ENCODE measurements around the gene YTHDC1.
"Not testable (repeated sequence)": the region's sequence is repeated elsewhere in the genome, so short reads cannot be mapped to it uniquely, and the experiment has no call there.

YTHDC1 gene

GRCh38 chr4:68349649-68350360 lies at the start of gene YTHDC1:
Gene YTHDC1, minus strand, starts transcription at chr4:68350090. Its CDS starts 337 bp downstream, at chr4:68349753.
- in situ Hi-C loops (cut with MboI; ENCODE audit: low sequenced_read_pairs) = no loop called here

DNA sequence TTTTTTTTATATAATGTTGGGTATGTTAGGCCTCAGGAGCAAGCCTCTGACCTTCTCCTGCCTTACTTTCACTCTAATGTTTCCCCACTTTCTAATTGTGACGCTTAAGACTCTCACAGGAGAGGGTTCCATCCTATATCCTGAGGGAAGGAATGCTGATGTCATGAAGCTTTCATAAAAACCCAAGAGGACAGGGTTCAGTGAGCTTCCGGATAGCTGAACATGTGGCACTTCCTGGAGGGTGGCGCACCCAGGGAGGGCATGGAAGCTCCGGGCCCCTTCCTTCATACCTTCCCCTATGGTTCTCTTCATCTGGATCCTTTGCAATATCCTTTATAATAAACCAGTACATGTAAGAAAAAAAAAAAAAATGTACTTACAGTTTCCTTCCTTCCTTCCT lies 49.4 kb upstream of the YTHDC1 start:
- in situ Hi-C loops (cut with MboI; ENCODE audit: low sequenced_read_pairs) = no loop called here

GRCh38 chr4:68396756-68397155 lies 46.9 kb upstream of the YTHDC1 start:
- in situ Hi-C loops (cut with MboI; ENCODE audit: low sequenced_read_pairs) = no loop called here

DNA sequence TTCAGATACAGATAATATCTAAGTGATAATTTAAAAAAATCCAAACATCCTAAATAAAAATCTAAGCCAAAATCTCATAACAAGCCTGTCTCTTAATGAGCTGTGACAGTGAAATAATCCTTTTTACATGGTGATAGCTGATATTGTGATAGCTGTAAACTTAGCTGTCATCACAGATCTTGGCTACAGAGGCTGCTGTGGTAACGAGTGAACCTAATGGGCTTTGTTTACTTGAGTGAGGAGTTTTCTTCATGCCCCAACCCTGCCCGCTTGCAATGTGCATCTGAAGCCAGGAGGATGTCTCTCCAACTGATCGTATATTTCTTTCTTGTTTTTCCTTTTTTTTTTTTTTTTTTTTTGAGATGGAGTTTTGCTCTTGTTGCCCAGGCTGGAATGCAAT lies 41.5 kb upstream of the YTHDC1 start:
- in situ Hi-C loops (cut with MboI; ENCODE audit: low sequenced_read_pairs) = no loop called here

DNA sequence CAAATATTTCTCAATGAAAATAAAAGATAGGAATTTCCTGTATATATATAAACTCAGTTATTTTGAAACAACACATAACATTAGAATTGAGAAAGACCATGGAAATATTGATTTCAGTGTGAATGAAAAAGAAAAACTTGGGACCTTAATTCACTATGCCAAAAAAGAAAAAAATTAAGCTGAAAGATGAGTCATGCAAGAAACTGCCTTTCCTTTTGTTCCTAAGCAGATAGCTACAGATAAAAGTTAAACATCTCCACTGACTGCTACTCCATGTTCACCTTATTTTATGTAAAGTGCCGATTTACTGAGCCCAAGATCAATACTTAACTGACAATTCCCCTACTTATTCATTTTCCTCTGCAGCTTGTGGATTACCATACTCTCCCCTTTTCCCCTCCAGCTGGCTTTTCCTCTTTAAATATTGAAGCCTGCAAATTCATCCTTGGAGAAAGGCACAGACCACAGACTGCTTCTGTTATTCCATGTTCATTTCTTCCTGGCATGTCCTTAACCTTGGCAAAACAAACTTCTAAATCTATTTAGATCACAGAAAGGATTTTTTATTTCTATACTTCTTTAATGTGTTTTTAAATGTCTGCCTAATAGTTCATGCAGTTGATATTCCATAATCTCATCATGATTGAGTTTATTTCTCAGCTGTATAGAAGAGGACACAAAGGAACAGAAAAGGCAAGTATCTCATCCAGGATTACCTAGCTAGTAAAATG lies 40.5 kb upstream of the YTHDC1 start:
- in situ Hi-C loops (cut with MboI; ENCODE audit: low sequenced_read_pairs) = no loop called here

- in situ Hi-C loops (cut with MboI; ENCODE audit: low sequenced_read_pairs) = not testable (repeated sequence)
Observed at GRCh38 chr4:68389386-68389913, 39.6 kb upstream of the YTHDC1 start.

- in situ Hi-C loops (cut with MboI; ENCODE audit: low sequenced_read_pairs) = no loop called here
Observed at GRCh38 chr4:68388347-68388865, 38.5 kb upstream of the YTHDC1 start.

DNA sequence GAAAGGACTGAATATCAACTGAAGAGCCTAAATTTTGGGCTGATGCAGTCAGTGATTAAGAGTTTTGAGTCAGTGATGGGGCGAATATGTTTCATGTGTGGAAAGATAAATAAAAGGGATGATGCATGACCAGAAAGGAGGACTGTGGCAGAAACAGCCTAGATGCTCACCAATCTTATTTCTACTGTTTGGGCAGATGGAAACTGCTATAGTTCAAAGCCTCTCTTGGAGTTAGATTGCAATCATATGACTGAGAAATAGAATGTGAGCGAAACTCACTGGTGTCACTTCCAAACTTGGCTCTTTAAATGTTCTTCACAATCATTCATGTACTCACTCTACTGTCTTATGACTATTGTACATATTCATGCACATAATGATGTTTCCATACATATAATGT lies 35.4 kb upstream of the YTHDC1 start:
- in situ Hi-C loops (cut with MboI; ENCODE audit: low sequenced_read_pairs) = no loop called here

DNA sequence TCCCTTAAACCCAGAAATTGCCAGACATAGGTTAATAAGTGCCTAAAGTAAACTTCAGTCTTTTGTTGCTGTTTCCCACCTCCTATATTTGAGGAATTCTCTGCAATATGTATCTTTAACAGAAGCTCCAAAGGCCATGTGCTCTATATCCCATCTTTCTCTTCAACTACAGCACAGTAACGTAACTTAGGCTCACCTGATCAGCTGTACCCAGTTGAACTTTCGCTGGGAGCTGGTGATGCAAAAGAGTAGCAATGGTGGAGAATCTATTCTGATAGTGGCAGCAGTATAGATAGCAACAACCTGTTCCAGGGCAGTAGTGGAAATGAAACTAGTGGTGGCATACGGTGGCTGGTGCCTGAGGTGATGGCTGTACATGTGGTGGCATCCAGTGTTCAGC lies 33.2 kb upstream of the YTHDC1 start:
- in situ Hi-C loops (cut with MboI; ENCODE audit: low sequenced_read_pairs) = no loop called here

DNA sequence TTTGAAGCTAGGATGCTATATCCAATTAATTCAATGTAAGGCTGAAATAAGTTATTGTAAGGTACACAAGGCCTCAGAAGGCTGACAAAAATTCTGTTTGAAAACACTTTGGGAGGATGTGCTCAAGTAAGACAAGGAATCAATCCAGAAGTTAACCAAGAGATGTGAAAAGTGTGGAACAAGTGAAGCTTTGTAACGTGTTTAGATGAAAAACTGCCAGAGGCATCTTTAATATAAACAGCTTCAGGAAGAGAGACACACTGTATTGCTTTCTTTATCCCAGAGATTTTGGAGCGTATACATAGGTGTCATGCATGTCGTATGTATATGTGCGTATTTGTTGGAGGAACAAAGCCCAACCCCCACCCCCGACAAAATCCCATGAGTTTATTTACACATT lies 28.3 kb upstream of the YTHDC1 start:
- in situ Hi-C loops (cut with MboI; ENCODE audit: low sequenced_read_pairs) = no loop called here

DNA sequence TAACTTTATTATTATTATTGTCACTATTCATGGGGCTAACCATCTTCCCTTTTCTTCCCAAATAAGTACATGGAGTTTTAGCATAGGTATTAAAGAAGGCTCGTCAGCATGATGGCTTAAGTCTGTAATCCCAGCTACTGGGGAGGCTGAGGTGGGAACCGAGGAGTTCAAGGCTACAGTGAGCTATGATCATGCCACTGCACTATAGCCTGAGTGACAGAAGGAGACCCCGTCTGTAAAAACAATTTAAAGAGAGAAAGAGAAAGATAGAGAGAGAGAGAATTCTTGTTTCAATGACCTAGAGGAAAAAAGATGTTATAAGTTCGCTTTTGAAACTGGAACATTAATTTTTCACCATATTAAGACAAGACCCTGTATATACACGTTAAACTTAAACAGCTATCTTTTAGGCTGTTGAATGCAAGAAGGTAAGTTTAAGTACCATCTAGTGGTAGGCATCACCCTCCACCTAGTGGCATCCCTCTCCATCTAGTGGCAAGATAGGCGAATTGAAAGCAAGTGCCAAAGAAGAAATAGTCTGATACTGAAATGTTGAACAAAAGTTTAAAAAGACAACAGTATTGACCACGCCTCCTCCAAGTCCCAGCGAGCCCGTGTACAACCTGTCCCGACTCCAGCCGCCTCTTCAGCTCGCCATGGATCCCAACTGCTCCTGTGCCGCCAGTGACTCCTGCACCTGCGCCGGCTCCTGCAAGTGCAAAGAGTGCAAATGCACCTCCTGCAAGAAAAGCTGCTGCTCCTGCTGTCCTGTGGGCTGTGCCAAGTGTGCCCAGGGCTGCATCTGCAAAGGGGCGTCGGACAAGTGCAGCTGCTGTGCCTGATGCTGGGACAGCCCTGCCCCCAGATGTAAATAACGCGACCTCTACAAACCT lies 26.0 kb upstream of the YTHDC1 start:
- in situ Hi-C loops (cut with MboI; ENCODE audit: low sequenced_read_pairs) = no loop called here

- in situ Hi-C loops (cut with MboI; ENCODE audit: low sequenced_read_pairs) = no loop called here
Observed at GRCh38 chr4:68373513-68373912, 23.6 kb upstream of the YTHDC1 start.

GRCh38 chr4:68372588-68372987 lies 22.7 kb upstream of the YTHDC1 start:
- in situ Hi-C loops (cut with MboI; ENCODE audit: low sequenced_read_pairs) = no loop called here

DNA sequence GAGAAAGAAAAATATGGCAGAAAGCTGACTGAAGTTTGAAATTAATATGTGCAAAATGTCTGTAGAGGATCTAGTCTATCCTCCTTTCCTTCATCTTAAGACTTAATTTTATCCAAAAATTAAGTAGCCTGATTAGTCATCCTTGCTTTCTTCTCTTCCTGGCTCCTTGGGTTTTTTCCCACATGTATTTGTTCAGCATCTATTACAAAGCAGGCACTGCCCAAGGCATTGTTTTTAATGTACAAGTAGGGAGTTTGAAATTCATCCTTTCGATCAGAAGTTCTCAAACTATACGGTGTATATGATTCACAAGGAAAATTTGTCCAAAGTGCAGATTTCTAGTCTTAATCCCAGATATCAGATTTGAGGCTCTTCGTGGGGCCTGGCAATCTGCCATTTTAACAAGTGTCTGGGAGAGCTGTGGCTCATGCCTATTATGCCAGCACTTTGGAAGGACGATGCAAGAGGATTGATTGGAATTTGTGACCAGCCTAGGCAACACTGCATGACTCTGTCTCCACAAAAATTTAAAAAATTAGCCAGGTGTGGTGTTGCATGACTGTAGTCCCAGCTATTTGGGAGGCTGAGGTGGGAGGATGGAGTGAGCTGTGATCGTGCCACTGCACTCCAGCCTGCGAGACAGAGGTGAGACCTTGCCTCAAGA lies 19.4 kb upstream of the YTHDC1 start:
- in situ Hi-C loops (cut with MboI; ENCODE audit: low sequenced_read_pairs) = no loop called here

DNA sequence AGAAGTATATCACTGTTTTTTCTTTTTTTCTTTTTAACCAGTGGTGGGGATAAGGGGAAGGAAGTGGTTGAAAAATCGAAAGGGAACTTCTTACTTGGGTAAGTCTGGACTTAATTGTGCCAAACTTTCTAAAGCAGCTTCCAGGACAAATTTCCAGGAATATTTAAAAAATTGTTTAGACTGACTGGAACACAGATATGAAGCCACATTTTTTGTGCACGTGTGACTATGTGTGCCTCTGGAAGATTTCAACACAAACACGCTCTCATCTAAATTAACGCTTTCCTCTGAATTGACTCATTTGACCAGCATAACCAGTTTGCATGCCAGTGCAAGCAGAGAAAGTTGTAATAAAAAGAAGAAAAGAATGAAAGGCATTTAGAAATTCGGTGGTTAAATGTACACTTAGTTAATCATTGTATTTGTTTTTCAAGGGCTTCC lies 18.8 kb upstream of the YTHDC1 start:
- in situ Hi-C loops (cut with MboI; ENCODE audit: low sequenced_read_pairs) = no loop called here

DNA sequence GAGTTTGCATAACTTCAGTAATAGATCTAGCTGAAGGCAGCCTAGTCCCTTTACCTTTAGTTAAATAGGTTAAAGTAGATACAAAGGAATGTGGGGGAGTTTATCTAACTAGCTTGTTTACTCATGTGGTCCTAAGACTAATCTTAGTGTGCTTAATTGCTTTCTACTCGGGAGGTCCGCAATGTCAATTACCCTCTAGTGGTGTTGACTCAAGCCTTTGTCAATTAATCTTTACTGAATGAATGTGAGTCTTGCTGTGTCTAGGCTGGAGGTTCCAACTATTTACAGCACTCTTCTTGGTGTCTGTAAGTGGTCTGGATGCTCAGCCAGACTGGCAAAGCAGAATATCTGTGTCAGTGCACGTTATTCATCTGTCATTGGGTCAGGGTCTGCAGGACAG lies 17.9 kb upstream of the YTHDC1 start:
- in situ Hi-C loops (cut with MboI; ENCODE audit: low sequenced_read_pairs) = no loop called here

- in situ Hi-C loops (cut with MboI; ENCODE audit: low sequenced_read_pairs) = no loop called here
Observed at GRCh38 chr4:68366600-68366999, 16.7 kb upstream of the YTHDC1 start.

GRCh38 chr4:68365068-68365467 lies 15.2 kb upstream of the YTHDC1 start:
- in situ Hi-C loops (cut with MboI; ENCODE audit: low sequenced_read_pairs) = no loop called here

DNA sequence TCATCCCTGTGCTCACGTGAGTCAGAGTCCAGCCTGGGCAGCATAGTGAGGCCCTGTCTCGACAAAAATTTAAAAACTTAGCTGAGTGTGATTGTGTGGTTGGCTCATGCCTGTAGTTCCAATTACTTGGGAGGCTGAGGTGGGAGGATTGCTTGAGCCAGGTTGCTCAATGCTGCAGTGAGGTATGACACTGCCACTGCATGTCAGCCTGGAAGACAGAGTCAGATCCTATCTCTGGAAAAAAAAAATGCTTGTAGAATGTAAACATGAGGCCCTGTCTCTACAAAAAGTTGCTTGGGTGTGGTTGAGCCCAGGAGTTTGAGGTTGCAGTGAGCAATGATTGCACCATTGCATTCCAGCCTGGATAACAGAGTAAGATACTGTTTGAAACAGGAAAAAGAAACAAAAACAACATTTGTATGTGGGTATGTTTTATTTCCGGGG lies 11.3 kb upstream of the YTHDC1 start:
- in situ Hi-C loops (cut with MboI; ENCODE audit: low sequenced_read_pairs) = no loop called here

DNA sequence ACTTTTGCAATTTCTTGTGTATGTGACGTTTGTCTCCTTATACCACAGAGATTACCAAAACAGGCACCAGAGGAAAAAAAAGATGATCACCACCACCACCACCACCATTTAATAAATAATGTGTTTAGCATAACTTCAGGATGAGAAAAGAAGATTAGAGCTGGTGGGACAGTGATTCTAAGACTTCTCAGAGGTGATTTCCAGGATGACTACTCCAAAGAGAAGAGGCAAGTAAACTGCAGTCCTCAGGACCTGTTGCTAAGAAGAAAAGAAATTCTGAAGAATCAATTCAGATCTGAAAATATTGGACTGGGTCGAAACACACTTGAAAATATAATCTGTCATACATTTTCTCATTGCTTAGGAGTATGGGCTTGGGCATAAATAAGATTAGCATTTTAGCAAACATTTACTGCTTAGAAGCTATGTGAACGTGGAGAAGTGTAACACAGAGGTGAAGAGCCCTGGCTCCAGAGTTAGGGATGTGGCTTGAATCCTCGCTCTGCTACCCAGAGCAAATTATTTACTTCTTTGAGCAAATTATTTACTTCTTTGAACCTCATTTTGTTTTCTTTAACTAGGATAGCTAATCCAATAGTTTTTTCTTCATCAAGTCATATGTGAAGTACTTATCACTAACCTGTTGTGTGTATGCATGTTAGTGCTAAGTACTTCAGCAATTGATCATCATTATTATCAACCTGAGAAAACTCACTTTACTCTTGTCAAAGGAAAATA lies 10.5 kb upstream of the YTHDC1 start:
- in situ Hi-C loops (cut with MboI; ENCODE audit: low sequenced_read_pairs) = no loop called here
